ENCODE measurements around the gene CBFA2T2.
"Not testable (repeated sequence)": the region's sequence is repeated elsewhere in the genome, so short reads cannot be mapped to it uniquely, and the experiment has no call there.

CBFA2T2 gene

GRCh38 chr20:33553516-33553915, 63.6 kb downstream of the CBFA2T2 start:
- DNase-seq: no peak

GRCh38 chr20:33554914-33555420, 65.1 kb downstream of the CBFA2T2 start:
- DNase-seq: peak; percentile 82

GRCh38 chr20:33555755-33556154, 65.9 kb downstream of the CBFA2T2 start:
- DNase-seq: no peak

GRCh38 chr20:33556246-33556645, 66.3 kb downstream of the CBFA2T2 start:
- no peak for DNase-seq

- no peak for DNase-seq
Measured at GRCh38 chr20:33558348-33559144, 68.7 kb downstream of the CBFA2T2 start.

GRCh38 chr20:33559212-33559611, 69.3 kb downstream of the CBFA2T2 start:
- no peak for DNase-seq

GRCh38 chr20:33560026-33560425, 70.1 kb downstream of the CBFA2T2 start:
- DNase-seq: no peak

- DNase-seq: not testable (repeated sequence)
Measured at GRCh38 chr20:33561053-33561452, 71.2 kb downstream of the CBFA2T2 start.

GRCh38 chr20:33561692-33562601, 72.1 kb downstream of the CBFA2T2 start:
- peak; percentile 83 for DNase-seq

GRCh38 chr20:33563788-33564187, 73.9 kb downstream of the CBFA2T2 start:
- DNase-seq: no peak

GRCh38 chr20:33566781-33567603, 77.1 kb downstream of the CBFA2T2 start:
- no peak for DNase-seq

GRCh38 chr20:33567949-33568348, 78.1 kb downstream of the CBFA2T2 start:
- DNase-seq: no peak

GRCh38 chr20:33568378-33568777, 78.5 kb downstream of the CBFA2T2 start:
- DNase-seq: no peak

- no peak for DNase-seq
Measured at GRCh38 chr20:33568868-33569801, 79.2 kb downstream of the CBFA2T2 start.

GRCh38 chr20:33569802-33570391, 80.0 kb downstream of the CBFA2T2 start:
- no peak for DNase-seq

GRCh38 chr20:33570743-33571142, 80.8 kb downstream of the CBFA2T2 start:
- DNase-seq: no peak

- DNase-seq: not testable (repeated sequence)
Measured at GRCh38 chr20:33573268-33573667, 83.4 kb downstream of the CBFA2T2 start.

- DNase-seq: no peak
Measured at GRCh38 chr20:33575282-33575681, 85.4 kb downstream of the CBFA2T2 start.

- no peak for DNase-seq
Measured at GRCh38 chr20:33576432-33577125, 86.7 kb downstream of the CBFA2T2 start.

- no peak for DNase-seq
Measured at GRCh38 chr20:33578510-33578909, 88.6 kb downstream of the CBFA2T2 start.

GRCh38 chr20:33583143-33583542, 93.2 kb downstream of the CBFA2T2 start:
- no peak for DNase-seq

Measured in hematopoietic multipotent progenitor cell treated with erythropoietin and hydrocortisone succinate and interleukin-3 and kit ligand, for 6 days (in vitro differentiated cells).